Measurements from ENCODE around the gene ITGAD.

DNA sequence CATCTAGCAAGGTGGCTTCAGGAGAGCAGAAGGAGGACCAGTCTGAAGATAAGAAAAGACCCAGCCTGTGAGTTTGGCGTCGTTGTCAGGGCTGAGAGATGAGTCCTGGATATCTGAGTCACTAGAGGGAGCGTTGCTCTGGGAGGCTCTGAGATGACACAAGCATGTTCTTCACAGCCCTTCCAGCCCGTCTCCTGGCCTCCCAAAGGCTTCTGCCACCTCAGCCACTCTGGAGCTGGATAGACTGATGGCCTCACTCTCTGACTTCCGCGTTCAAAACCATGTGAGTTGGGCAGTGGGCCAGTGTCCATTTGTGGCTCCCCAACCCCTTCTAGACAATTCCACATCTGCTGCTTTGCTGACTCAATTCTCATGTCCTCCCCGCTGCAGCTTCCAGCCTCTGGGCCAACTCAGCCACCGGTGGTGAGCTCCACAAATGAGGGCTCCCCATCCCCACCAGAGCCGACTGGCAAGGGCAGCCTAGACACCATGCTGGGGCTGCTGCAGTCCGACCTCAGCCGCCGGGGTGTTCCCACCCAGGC is 81.1 kb downstream of the ITGAD start:
- TF ChIP-seq RFX5 (IDR thresholded peaks at IDR 0.05; ENCODE audit: low read depth, low read length), result no peak
- TF ChIP-seq CTCF (conservative IDR thresholded peaks at IDR 0.05; ENCODE audit: low read depth, low read length), result no peak
- TF ChIP-seq POLR2A (IDR thresholded peaks at IDR 0.05; ENCODE audit: low read depth, low read length), result peak; percentile 22; the same call in 1 of the 2 replicates
- no peak for TF ChIP-seq ELK1 (IDR thresholded peaks at IDR 0.05; ENCODE audit: borderline replicate concordance, low read depth, low read length)
- no peak for TF ChIP-seq RAD21 (IDR thresholded peaks at IDR 0.05; ENCODE audit: low read length)
- TF ChIP-seq, protein P1, sequence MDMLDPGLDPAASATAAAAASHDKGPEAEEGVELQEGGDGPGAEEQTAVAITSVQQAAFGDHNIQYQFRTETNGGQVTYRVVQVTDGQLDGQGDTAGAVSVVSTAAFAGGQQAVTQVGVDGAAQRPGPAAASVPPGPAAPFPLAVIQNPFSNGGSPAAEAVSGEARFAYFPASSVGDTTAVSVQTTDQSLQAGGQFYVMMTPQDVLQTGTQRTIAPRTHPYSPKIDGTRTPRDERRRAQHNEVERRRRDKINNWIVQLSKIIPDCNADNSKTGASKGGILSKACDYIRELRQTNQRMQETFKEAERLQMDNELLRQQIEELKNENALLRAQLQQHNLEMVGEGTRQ (IDR thresholded peaks at IDR 0.05; ENCODE audit: low read depth, low read length), result no peak
- TF ChIP-seq CEBPB (IDR thresholded peaks at IDR 0.05; ENCODE audit: low read depth, low read length), result peak; percentile 33; the same call in 1 of the 2 replicates
- 0 out of 2 replicates have a peak, but pooled peaks have one; percentile 3 for TF ChIP-seq SMC3 (IDR thresholded peaks at IDR 0.05; ENCODE audit: low read depth, low read length)
- no peak for TF ChIP-seq CHD1 (IDR thresholded peaks at IDR 0.05; ENCODE audit: low read depth, low read length)
- TF ChIP-seq MXI1 (IDR thresholded peaks at IDR 0.05; ENCODE audit: borderline replicate concordance, low read depth, low read length), result no peak
